ENCODE measurements around the gene ABCF2.

The ABCF2 gene

GRCh38 chr7:151168787-151169162 lies 58.2 kb downstream of the ABCF2 start:
- no peak for FAIRE-seq

- no peak for FAIRE-seq
Measured at GRCh38 chr7:151168003-151168786, 58.8 kb downstream of the ABCF2 start.

- FAIRE-seq = no peak
Measured at GRCh38 chr7:151167197-151167961, 59.6 kb downstream of the ABCF2 start, which contains the start of gene GBX1. GBX1 (minus strand) TSS chr7:151167694; CDS start chr7:151167548, 146 bp downstream.

- FAIRE-seq = no peak
Measured at GRCh38 chr7:151166629-151167196, 60.3 kb downstream of the ABCF2 start.
